GM19397 (cell line): ENCODE results near the gene SMARCC1.
"Not testable (repeated sequence)": the region's sequence is repeated elsewhere in the genome, so short reads cannot be mapped to it uniquely, and the experiment has no call there.

Experiments used
- ATAC-seq: cut with Tn5 transposase; IDR thresholded peaks from one replicate; pipeline ENCODE4 v1.9.1; 2021; ENCODE audit warnings: mild to moderate bottlenecking, moderate library complexity; ENCODE audit not compliant: unreplicated experiment

SMARCC1 gene

DNA sequence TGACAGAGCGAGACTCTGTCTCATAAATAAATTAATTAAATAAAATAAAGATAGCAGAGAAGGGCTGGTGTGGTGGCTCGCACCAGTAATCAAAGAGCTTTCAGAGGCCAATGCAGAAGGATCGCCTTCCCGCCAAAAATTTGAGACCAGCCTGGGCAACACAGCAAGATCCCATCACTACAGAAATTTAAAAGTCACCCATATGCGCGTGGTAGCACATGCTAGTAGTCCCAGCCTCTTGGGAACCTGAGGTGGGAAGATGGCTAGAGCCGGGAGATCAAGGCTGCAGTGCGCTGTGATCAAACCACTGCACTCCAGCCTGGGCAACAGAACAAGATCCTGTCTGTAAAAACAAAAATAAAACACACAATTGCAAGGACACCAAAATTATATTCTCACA is 9.6 kb downstream of the SMARCC1 start:
- ATAC-seq = no peak

DNA sequence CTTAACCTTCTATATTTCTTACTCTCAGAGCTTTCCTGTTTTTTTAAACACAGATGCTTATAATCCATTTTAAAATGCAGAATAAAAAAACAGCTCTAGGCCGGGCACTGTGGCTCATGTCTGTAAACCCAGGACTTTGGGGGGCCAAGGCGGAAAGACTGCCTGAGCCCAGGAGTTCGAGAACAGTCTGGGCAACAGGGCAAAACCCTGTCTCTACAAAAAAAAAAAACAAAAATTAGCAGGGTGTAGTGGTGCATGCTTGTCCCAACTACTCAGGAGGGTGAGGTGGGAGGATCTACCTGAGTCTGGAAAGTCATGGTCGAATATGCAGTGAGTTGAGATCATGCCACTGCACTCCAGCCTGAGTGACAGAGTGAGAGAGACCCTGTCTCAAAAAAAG is 15.5 kb downstream of the SMARCC1 start:
- no peak for ATAC-seq

DNA sequence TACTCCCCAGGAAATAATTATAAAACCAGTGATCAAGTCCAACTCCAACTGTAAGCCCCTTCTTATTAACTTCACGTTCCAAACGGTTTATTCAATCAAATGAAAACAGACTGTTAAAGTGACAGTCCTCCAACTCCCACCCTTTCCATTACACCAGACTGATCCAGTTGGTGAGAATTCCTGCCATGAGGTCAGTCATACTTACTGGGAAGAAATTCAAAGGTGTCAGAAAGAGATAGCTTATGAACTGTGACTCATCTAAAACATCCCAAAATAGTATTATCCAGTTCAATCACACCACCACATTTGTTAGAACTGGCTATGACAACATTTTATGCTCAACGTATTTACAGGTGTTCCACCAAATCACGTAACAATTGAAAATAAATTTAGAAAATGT is 19.5 kb downstream of the SMARCC1 start:
- no peak for ATAC-seq

DNA sequence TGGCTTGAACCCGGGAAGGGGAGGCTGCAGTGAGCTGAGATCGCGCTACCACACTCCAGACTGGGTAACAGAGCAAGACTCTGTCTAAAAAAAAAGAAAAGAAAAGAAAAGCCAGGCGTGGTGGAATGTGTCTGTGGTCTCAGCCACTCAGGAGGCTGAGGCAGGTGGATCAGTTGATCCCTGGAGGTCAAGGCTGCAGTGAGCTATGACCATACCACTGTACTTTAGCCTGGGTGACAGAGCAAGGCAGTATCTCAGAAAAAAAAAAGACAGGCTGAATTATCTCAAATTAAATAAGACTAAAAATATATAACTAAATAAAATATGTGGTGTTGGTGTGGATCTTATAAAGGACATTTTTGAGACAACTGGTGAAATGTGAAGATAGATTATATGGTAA is 20.6 kb downstream of the SMARCC1 start:
- ATAC-seq = no peak

DNA sequence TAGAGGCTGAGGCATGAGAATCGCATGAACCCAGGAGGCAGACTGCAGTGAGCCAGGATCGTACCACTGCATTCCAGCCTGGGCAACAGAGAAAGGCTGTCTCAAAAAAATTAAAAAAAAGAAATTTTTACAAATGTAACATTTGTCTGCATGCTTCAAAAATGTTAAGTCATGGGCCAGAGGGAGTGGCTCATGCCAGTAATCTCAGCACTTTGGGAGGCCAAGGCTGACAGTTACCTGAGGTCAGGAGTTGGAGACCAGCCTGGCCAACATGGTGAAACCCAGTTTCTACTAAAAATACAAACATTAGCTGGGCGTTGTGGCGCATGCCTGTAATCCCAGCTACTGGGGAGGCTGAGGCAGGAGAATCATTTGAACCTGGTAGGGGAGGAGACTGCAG is 21.5 kb downstream of the SMARCC1 start:
- not testable (repeated sequence) for ATAC-seq

DNA sequence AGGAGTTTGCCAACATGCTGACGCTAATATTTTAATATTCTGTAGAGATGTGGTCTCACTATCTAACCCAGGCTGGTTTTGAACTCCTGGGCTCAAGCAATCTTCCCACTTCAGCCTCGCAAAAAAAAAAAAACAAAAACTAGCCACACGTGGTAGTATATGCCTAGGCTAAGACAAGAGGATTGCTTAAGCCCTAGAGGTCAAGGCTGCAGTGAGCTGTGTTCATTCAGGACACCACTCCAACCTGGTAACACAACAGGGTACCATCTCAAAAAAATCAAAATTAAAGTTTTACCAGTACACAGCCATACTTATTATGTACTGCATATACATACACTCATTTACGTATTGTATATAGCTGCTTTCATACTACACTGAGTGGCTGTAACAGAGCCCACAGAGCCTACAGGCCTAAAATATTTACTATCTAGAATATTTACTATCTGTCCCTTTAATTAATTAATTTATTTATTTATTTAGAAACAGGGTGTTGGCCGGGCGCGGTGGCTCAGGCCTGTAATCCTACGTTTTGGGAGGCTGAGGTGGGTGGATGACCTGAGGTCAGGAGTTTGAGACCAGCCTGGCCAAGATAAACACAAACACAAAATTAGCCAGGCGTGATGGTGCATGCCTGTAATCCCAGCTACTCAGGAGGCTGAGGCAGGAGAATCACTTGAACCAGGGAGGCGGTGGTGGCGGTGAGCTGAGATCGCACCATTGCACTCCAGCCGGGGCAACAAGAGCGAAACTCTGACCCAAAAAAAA is 23.2 kb downstream of the SMARCC1 start:
- no peak for ATAC-seq

DNA sequence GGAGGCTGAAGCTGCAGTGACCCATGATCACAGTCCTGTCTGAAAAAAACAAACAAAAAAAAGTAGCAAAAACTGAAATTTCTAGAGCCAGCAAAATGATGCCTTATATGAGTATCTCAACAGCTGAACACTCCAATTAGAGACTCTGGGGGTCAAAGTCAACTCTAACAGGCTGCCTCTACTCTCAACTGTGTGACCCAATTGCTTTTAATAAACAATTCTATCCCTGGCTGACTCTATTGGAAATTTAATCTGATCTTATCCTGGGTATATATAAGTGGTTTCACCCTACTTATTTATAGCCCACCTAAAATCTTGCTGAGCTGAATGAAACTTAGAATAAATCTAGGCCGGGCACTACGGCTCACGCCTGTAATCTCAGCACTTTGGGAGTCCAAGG is 29.0 kb downstream of the SMARCC1 start:
- ATAC-seq = no peak

DNA sequence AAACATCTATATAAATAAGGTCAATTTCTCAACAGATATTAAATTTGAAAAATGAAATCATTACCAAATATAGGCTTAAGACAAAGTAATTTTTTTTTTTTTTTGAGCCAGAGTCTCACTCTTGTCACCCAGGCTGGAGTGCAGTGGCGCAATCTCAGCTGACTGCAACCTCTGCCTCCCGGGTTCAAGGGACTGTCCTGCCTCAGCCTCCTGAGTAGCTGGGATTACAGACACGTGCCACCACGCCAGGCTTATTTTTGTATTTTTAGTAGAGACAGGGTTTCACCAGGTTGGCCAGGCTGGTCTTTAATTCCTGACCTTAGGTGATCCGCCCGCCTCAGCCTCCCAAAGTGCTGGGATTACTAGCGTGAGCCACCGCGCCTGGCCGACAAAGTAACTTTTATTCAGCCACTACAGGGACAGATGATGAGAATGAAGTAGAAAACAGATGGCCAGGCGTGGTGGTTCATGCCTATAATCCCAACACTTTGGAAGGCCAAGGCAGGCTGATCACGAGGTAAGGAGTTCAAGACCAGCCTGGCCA is 30.8 kb downstream of the SMARCC1 start:
- not testable (repeated sequence) for ATAC-seq

DNA sequence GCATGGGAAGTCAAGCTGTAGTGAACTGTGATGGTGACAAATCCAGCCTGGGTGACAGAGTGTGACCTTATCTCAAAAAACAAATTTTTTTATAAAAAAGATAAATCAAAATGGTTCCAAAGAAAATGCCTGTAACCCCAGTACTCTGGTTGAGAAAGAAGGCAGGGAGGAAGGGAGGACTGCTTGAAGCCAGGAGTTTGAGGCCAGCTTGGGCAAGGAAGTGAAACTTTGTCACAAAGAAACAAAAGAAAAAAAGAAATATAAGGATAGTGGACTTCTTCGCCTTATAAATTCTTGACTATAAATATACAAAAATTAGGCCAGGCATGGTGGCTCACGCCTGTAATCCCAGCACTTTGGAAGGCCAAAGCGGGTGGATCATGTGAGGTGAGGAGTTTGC is 34.1 kb downstream of the SMARCC1 start:
- ATAC-seq = no peak

DNA sequence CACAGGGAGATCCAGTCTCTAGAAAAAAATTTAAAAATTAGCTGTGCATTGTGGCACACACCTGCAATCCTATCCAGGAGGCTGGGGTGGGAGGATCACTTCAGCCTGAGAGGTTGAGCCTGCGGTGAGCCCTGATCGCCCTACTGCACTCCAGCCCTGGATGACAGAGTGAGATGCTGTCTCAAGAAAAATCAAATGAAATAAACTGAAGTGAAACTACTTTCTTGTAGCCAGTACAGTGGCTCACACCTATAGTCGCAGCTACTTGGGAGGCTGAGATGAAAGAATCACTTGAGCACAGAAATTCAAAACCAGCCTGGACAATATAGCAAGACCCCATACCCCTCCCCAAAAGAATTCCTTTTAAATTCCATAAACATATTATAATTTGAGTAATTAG is 35.4 kb downstream of the SMARCC1 start:
- ATAC-seq = no peak

DNA sequence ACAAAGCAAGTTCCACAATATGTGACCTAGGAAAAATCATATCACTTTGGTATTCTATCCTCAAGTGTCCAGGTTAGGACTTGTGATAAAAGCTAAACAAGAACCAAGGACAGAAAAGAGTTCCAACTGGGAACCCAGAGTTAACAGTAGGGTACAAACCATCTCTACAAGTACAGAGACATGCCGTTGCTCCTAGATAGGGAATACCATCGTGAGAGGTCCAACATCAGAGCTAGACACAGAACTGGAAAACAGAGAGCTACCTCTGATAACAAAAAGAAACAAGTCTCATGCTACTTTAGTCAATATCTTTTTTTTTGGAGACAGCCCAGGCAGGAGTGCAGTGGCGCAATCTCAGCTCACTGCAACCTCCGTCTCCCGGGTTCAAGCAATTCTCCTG is 37.8 kb downstream of the SMARCC1 start:
- no peak for ATAC-seq

DNA sequence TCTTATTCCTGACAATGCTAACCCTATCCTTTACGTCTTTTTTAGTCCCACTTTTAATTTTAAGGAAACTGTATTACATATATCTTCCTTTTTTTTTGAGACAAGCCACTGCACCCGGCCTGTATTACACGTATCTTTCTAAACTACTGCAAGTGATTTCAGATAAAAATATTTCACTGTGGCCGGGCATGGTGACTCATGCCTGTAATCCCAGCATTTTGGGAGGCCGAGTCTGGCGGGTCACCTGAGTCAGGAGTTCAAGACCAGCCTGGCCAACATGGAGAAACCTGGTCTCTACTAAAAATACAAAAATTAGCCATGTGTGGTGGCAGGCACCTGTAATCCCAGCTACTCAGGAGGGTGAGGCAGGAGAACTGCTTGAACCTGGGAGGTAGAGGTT is 38.3 kb downstream of the SMARCC1 start:
- ATAC-seq = not testable (repeated sequence)

DNA sequence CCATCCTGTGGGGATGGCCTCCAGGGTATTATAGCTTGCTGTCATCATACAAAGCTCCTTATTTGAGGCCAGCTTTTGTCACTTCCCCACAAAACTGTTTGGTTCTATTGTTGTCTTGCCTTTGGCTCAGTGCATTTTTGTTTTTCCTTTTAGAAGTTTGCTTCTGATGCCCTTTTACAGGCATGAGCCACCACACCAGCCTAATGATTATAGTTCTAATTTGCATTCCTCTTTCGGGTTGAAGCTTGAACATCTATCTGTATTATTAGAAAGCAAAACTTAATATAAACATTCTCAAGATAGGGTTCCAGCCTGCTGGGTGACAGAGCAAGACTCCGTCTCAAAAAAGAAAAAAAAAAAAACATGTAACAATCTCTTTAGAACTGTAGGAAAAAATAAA is 39.8 kb downstream of the SMARCC1 start:
- ATAC-seq = peak; percentile 55

DNA sequence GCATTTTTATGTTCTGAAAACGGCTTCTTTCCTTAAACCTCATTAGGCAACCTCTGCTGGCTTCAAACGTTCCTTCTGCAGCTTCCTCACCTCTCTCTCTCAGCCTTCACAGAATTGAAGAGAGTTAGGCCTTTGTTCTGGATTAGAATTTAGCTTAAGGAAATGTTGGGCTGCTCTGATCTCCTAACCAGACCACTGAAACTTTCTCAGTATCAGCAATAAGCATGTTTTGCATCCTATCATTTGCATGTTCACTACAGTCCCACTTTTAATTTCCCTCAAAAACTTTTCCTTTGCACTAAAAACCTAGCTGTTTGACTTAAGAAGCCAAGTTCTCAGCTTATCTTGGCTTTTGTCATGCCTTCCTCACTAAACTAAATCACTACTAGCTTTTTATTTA is 49.5 kb downstream of the SMARCC1 start:
- no peak for ATAC-seq

DNA sequence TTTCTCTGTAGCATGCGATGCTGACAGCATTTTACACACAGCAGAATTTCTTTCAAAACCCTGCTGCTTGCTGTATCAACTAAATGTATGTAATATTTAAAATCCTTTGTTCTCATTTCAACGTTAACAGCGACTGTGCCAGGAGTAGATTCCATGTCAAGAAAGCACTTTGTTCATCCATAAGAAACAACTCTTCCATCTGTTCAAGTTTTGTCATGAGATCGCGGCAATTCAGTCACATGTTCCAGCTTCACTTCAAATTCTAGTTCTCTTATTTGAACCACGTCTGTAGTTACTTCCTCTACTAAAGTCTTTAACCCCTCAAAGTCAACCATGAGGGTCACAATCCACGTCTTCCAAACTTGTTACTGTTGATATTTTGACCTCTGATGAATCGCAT is 50.6 kb downstream of the SMARCC1 start:
- ATAC-seq = no peak

DNA sequence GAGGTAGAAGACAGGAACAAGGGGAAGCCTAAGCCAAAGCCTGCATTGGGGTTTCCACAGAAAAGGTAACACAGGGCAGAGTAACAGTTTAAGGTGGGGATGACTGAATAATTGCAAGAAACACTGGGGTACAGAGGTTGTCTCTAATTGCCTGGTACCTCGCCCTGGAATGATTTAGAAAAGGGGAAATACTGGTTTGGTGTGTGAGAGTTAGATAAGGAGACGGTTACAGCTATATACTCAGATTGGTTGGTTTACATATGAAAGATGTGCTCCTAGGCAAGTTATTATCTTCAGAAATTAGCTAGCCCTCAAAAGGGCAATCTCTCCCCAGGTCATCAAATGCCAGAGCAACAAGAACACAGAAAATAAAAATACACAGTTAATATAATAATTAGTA is 58.8 kb downstream of the SMARCC1 start:
- ATAC-seq = no peak

DNA sequence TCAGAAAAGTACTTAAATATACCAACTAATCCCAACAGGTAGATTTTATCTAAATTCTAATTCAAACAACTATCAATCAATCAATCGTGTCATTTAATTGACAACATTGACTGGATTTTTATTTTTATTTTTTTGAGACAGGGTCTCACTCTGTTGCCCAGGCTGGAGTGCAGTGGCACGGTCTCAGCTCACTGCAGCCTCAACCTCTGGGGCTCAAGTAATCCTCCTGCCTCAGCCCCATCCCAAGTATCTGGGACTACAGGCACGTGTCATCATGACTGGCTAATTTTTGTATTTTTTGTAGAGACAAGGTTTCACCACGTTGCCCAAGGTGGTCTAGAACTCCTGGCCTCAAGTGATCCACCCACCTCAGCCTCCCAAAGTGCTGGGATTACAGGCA is 64.2 kb downstream of the SMARCC1 start:
- not testable (repeated sequence) for ATAC-seq

DNA sequence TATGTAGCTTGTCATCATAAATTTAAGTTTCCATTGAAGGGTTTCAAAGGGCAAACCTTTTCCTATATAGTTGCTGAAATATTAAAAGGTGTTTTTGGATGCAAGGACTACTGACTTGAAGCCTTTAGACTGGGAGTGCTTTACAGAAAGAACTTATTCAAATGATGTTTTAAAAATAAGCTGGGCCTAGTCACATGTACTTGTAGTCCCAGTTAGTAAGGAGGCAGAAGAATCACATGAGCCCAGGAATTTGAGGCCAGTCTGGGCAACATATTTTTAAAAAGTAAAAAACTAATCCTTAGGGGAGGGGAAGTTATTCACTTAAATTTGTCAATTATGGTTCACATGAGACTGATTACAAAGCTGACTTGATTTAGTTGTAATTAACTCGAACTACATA is 65.0 kb downstream of the SMARCC1 start:
- ATAC-seq = no peak

DNA sequence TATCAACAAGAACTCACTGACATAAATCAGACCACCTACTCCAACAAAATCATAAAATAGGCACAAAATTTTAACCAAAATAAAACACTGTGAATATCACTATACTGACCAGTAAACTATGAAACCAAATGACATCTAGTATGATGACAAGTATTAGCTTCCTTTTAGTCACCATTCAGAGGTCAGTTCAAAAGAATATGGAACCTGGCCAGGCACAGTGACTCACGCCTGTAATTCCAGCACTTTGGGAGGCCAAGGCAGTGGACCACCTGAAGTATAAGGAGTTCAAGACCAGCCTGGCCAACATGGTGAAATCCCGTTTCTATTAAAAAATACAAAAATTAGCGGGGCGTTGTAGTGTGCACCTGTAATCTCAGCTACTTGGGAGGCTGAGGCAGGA is 65.8 kb downstream of the SMARCC1 start:
- no peak for ATAC-seq

DNA sequence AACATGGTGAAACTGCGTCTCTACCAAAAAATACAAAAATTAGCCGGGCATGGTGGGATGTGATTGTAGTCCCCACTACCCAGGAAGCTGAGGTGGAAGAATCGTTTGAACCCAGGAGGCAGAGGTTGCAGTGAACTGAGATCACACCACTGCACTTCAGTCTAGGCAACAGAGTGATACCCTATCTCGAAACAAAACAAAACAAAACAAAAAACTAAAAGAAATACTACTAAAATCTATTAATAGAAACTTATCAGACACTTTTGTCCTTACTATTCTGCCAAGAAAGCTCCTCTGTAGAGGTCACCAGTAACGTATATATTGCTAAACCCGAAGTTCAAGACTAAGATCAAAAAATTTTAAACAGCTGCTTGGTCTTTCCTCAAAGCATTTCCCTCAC is 67.1 kb downstream of the SMARCC1 start:
- ATAC-seq = no peak

DNA sequence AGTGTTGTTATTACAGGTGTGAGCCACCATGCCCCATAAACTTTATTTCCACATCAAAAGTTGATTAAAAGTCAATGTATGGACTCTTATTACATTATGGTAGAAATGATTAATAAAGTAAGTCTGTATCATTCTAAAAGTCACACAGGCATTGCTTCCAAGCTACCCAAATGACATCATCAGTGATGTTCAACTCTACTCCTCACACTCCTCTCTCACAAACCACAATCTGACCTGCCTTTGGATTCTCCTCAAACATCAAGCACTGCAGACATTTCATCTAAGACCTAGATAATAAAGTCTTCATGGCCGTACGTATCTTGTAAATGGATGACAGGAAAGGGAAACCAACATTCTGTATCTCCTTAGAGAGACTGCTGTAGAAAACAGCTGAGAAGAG is 68.0 kb downstream of the SMARCC1 start:
- no peak for ATAC-seq

DNA sequence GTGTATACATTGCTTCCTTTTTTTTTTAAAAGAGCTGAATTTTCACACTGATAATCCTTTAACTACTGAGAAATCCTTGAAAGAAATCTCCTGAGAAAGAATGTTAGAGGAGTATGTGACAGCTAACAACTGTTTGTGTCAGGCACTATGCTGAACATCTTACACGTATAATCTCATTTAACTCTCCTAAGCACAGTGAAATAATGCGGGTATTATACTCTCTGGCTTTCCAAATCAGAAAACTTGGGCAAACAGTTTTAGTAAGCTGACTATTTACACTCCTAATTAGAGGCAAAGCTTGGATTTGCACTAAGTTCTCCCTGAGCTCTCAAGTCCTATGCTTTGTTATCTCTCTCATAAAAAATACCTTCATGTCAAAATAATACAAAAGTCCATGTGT is 69.3 kb downstream of the SMARCC1 start:
- ATAC-seq = no peak

DNA sequence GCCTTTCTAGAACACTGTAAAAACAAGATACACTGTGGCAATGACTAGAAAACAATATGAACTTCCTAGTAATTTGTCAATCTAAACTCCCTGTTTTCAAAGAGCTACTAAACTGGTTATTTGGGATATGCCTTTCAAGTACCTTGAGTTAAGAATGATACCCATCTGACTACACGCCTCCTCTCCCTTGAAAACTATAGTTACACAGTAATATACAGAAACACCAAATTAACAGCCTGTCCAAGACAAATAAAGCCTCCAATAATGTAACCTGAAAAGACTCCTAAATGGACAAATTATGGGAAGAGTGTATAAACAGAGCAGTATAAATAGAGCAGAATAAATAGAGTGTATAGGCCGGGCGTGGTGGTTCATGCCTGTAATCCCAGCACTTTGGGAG is 70.1 kb downstream of the SMARCC1 start:
- ATAC-seq = no peak
